Stimulated activated CD4-positive, alpha-beta T cell treated with anti-CD3 and anti-CD28 coated beads, Interleukin-4, amount 100 ng/mL, for 4 hours (primary cell): ENCODE measurements around the gene FAM53B.

Experiments used
- DNase-seq, 2 experiments: peaks; one replicate each; pipeline ENCODE4 v3.0.0-alpha.2; 2020

Gene FAM53B

GRCh38 chr10:124644236-124644635 is 99.9 kb downstream of the FAM53B start:
- DNase-seq: no peak

GRCh38 chr10:124643330-124644009 is 100.7 kb downstream of the FAM53B start:
- no peak for DNase-seq

- no peak for DNase-seq
These were observed 102.0 kb downstream of the FAM53B start for GRCh38 chr10:124642088-124642710.

- peak in 1 of 2 experiments; percentile 34 for DNase-seq
These were observed 102.7 kb downstream of the FAM53B start for GRCh38 chr10:124641282-124642087.

- no peak for DNase-seq
These were observed 103.5 kb downstream of the FAM53B start for GRCh38 chr10:124640538-124641231.

- no peak for DNase-seq
These were observed 104.1 kb downstream of the FAM53B start for GRCh38 chr10:124640056-124640455.

- DNase-seq: no peak
These were observed 104.5 kb downstream of the FAM53B start for GRCh38 chr10:124639646-124640045.

GRCh38 chr10:124639206-124639605 is 105.0 kb downstream of the FAM53B start:
- no peak for DNase-seq

GRCh38 chr10:124637746-124638145 is 106.4 kb downstream of the FAM53B start:
- DNase-seq: no peak

GRCh38 chr10:124637091-124637700 is 107.0 kb downstream of the FAM53B start:
- no peak for DNase-seq

GRCh38 chr10:124636271-124636995 is 107.7 kb downstream of the FAM53B start:
- no peak for DNase-seq

- no peak for DNase-seq
These were observed 111.6 kb downstream of the FAM53B start for GRCh38 chr10:124632566-124632965.

GRCh38 chr10:124632064-124632531 is 112.1 kb downstream of the FAM53B start:
- DNase-seq: peak; percentile 37 to 44

GRCh38 chr10:124630551-124630950 is 113.6 kb downstream of the FAM53B start:
- no peak for DNase-seq

GRCh38 chr10:124629842-124630241 is 114.3 kb downstream of the FAM53B start:
- no peak for DNase-seq

GRCh38 chr10:124629415-124629814 is 114.8 kb downstream of the FAM53B start:
- DNase-seq: no peak

- no peak for DNase-seq
These were observed 115.5 kb downstream of the FAM53B start for GRCh38 chr10:124628676-124629021.

GRCh38 chr10:124627866-124628675 is 116.1 kb downstream of the FAM53B start:
- no peak for DNase-seq

GRCh38 chr10:124626759-124627380 is 117.3 kb downstream of the FAM53B start:
- DNase-seq: peak; percentile 29 to 49

GRCh38 chr10:124625831-124626238 is 118.3 kb downstream of the FAM53B start:
- DNase-seq: no peak

- DNase-seq: no peak
These were observed 119.3 kb downstream of the FAM53B start for GRCh38 chr10:124624895-124625294.
